DMS153 (cell line): ENCODE data around the gene FDXACB1.

Experiments
- DNase-seq: peaks from one replicate; lab custom pipeline; 2025; lab: John Stamatoyannopoulos, UW

The FDXACB1 gene, protein sequence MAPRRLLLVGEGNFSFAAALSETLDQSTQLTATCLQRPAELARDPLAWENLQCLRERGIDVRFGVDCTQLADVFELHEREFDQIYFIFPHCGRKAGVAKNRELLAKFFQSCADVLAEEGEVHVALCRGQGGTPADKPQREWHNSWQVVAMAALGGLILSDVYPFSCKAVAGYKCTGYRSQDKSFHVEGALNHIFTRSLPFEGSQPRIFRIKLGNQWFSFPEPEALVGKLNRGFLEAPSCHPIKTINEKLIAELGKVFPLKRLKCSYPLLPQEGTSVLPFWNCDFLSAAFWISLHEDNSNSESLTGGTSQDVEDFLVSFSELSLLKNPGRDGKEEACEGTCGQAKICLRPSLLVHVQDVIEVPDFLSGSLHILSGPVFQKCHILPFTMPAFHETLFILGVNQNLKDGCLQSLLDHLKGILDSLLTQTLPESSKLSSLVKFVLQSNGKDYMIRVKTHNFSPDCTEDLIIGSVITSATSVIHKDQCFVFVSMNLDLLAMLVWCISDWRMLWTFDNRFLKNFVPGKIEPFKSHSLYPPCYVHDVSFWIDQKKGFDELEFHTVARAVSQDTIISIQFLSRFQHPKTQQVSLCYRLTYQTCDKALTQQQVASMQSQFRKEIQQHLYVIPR

DNA sequence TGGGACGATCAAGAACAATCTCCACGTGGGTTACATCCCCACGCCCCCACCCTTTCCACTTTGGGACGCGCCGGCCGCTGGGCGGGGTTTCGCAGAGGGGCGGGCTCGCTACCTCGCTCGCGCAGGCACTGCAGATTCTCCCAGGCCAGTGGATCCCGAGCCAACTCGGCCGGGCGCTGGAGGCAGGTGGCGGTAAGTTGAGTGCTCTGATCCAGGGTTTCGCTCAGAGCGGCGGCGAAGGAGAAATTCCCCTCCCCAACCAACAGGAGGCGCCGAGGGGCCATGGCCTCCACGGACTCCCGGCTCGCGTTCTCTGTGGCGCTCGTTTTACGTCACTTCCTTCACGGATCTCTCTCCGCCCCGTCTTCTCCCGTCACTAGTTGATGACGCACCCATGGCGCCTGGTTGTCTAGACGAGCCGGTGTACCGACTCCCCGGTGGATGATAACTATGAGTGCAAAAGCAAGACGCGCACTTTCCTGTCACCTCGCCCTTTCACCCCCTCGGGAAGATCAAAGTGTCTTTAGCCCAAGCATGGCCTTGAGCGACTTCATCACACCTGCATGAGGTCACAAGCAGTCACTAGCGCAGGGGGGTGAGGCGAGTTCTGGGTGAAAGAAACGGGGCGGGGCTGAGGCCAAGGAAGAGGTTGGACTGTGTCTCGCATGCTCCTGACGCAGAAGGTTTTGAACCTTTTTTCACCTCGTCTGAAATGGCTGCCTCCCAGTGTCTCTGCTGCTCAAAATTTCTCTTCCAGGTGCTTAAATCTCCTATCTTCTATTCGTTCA, at the start of gene FDXACB1, which contains the start of gene CFAP68:
Gene FDXACB1, minus strand, starts transcription at position 317 of the 788 bp plus-strand sequence. Its CDS starts 33 bp downstream, at position 284.
Gene CFAP68, plus strand, starts transcription at position 693 of the 788 bp plus-strand sequence. Its CDS starts 20 bp downstream, at position 713.
- peak; percentile 97 for DNase-seq

- peak; percentile 96 for DNase-seq
Measured at GRCh38 chr11:111926505-111927391, 47.8 kb upstream of the FDXACB1 start.

DNA sequence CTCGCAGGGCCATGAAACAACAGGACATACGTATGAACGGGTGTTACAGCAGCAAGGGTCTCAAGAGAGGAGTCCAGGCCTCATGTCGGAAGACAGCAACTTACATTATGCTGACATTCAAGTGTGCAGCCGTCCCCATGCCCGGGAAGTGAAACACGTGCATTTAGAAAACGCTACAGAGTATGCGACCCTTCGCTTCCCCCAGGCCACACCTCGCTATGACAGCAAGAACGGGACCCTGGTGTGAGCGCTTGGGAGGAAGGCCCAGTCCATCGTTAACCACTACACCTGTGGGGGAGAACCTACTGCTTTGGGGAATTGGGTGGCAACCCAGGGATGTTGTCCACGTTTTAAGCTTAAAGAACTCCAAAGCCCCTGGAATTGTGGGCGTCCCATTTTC, 47.0 kb upstream of the FDXACB1 start:
- no peak for DNase-seq

- no peak for DNase-seq
Measured at GRCh38 chr11:111923951-111924350, 45.0 kb upstream of the FDXACB1 start.

GRCh38 chr11:111923351-111923788, 44.4 kb upstream of the FDXACB1 start:
- DNase-seq: no peak

DNA sequence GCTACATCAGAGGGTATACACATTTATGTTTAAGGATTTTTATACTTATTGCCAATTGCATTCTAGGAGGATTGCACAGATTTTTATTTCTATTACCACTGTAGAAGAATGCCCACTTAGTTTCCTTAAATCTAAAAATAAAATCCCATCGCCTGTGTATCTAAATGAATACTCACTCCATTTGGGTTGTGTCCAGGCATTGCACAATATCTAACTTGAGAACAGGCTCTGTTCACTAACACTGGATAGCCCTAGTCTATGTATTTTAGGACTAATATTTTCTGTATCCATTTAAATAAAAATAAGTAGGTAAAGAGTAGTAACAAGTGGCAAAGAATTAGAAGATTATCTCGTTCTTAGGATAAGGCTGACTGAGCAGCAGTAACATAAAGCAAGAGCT, 43.8 kb upstream of the FDXACB1 start:
- DNase-seq: peak; percentile 7

GRCh38 chr11:111921541-111922230, 42.7 kb upstream of the FDXACB1 start:
- no peak for DNase-seq

GRCh38 chr11:111920908-111921307, 41.9 kb upstream of the FDXACB1 start:
- DNase-seq: no peak

- peak; percentile 98 for DNase-seq
Measured at GRCh38 chr11:111918390-111919256, 39.7 kb upstream of the FDXACB1 start, which contains the start of gene C11orf52. C11orf52 (plus strand) TSS chr11:111918913; CDS start chr11:111918973, 60 bp downstream.

GRCh38 chr11:111917788-111918187, 38.8 kb upstream of the FDXACB1 start:
- no peak for DNase-seq

DNA sequence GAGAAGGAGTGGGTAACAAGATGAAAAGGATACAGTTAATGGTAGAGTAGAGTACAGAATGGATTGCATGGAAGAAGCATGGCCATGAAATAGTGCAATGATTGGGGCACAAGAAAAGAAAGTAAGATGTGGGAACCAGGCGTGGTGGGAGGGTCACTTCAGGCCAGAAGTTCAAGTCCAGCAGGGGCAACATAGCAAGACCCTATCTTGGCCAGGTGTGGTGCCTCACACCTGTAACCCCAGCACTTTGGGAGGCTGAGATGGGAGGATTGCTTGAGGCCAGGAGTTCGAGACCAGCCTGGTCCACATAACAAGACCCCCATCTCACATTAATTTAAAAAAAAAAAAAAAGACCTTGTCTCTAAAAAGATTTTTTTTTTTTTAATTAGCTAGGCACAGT, 38.3 kb upstream of the FDXACB1 start:
- DNase-seq: no peak

GRCh38 chr11:111916768-111917167, 37.8 kb upstream of the FDXACB1 start:
- no peak for DNase-seq

- peak; percentile 56 for DNase-seq
Measured at GRCh38 chr11:111913997-111914396, 35.0 kb upstream of the FDXACB1 start.

- DNase-seq: no peak
Measured at GRCh38 chr11:111913031-111913861, 34.3 kb upstream of the FDXACB1 start.

DNA sequence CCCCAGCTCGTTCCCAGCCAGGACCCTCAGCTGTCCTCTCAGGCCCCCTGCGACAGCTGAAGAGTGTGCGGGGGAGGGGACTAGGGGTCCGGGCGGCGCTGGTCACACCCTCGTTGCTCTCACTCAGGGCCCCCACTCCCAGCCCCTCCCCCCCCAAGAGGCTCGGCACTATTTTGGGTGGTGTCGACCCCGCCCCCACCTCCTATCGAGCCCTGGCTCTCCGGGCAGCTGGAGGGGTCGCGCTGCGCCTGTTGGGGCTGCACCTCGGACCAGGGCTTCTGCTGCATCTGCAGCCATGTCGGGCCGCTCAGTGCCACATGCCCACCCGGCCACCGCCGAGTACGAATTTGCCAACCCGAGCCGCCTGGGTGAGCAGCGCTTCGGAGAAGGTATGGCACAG, 33.6 kb upstream of the FDXACB1 start, which contains the start of gene HSPB2:
Gene HSPB2, plus strand, starts transcription at position 200 of the 400 bp plus-strand sequence. Its CDS starts 96 bp downstream, at position 296.
- no peak for DNase-seq

DNA sequence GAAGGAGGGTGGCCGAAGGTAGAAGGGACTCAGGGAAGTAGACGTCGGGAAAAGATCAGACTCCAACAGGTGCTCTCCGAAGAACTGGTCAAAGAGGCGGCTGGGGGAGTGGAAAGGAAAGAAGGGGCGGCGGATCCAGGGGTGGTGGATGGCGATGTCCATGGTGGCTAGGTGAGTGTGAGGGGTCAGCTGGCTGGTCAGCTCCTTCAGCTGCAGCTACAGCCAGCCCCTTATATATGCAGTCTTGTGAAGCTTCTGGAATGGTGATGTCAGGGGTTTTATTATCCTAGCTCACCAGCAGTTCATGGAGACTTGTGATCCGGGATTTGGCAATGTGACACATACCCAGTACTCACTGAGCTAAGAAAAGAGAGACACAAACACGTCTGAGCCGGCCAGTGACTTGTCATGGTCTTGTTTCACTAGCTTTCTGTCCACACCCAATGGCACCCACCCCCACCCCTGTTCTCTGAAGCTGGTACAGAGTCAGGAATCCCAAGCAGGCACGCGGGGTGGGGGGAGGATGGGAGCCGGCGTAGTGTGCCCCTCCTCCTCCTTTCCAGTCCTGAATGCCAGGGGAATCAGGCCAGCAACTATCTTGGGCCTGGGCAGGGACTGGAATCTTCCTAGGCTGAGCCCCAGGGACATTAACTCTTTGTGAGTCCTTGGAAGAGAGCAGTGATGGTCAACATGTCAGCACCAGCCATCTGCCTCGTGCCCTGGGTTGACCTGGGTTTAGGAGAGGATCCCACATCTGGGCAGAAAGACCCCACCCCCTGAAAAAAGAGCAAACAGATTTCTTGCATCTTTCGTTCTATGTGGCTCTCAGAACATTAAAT, 32.8 kb upstream of the FDXACB1 start, which contains the start of gene CRYAB:
Gene CRYAB, minus strand, starts transcription at position 208 of the 839 bp plus-strand sequence. Its CDS starts 46 bp downstream, at position 162.
- DNase-seq: no peak
